Measurements from ENCODE around the gene SCGB2B2.
"Not testable (repeated sequence)": the region's sequence is repeated elsewhere in the genome, so short reads cannot be mapped to it uniquely, and the experiment has no call there.

Gene SCGB2B2

DNA sequence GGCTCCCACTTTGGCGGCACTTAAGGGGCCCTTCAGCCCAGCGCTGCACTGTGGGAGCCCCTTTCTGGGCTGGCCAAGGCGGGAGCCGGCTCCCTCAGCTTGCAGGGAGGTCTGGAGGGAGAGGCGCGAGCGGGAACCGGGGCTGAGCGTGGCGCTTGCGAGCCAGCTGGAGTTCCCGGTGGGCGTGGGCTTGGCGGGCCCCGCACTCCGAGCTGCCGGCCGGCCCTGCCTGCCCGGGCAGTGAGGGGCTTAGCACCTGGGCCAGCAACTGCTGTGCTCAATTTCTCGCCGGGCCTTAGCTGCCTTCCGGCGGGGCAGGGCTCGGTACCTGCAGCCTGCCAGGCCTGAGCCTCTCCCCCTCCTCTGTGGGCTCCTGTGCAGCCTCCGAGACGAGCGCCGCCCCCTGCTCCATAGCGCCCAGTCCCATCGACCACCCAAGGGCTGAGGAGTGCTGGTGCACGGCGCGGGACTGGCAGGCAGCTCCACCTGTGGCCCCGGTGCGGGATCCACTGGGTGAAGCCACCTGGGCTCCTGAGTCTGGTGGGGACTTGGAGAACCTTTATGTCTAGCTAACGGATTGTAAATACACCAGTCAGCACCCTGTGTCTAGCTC lies 8.8 kb downstream of the SCGB2B2 start:
- not testable (repeated sequence) for DNase-seq

- DNase-seq, result no peak
Measured at GRCh38 chr19:34667349-34668076, 9.4 kb downstream of the SCGB2B2 start.

DNA sequence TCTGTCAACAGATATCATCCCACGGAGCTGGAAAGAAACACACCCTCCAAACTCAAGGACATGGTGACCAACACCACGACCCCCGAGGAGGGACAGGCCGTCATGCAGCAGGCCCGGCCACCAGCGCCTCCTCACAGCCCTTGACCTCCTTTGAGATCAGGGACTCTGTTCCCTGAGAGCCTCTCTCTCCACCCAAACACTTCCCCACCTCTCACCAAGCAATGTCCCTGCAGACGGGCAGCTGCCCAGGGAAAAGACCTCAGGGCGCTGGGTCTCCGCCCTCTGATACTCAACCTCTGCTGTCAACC lies 10.0 kb downstream of the SCGB2B2 start:
- no peak for DNase-seq

GRCh38 chr19:34666200-34666957 lies 10.6 kb downstream of the SCGB2B2 start:
- DNase-seq, result no peak

DNA sequence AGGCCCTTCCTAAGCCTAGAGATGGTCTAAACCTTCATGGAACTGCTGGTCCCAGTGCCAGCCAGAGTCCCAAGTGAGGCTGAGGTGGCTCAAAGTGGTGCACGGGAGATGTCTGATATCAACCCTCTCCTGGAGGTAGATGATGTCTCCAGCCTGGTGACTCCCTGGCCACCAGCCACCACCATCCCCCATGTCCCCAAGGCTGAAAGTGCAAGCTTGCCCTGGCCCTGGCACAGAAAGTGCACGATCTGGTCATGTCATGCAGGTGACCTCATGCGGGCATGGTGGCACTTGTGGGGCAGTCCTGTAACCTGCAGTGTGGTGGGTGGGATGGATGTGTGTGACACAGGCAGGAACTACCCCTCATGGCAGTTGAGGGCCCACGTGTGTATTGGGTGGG lies 11.7 kb downstream of the SCGB2B2 start:
- not testable (repeated sequence) for DNase-seq

GRCh38 chr19:34664870-34665269 lies 12.1 kb downstream of the SCGB2B2 start:
- no peak for DNase-seq

- no peak for DNase-seq
Measured at GRCh38 chr19:34664168-34664567, 12.8 kb downstream of the SCGB2B2 start.

- DNase-seq, result no peak
Measured at GRCh38 chr19:34662919-34663318, 14.0 kb downstream of the SCGB2B2 start.

GRCh38 chr19:34661357-34661756 lies 15.6 kb downstream of the SCGB2B2 start:
- no peak for DNase-seq

GRCh38 chr19:34655651-34656050 lies 21.3 kb downstream of the SCGB2B2 start:
- DNase-seq, result no peak

GRCh38 chr19:34654796-34655195 lies 22.2 kb downstream of the SCGB2B2 start:
- no peak for DNase-seq

DNA sequence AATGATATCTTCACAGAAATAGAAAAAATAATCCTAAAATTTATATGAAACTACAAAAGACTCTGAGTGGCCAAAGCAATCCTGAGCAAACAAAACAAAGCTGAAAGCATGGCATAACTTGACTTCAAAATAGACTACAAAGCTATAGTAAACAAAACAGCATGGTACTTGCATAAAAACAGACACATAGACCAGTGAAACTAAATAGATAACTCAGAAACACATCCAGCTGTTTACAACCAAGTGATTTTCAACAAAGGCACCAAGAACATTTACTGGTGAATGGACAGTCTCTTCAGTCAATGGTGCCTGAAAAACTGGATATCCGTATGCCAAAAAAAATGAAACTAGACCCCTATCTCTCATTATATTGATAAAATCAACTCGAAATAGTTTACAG lies 25.2 kb downstream of the SCGB2B2 start:
- no peak for DNase-seq

DNA sequence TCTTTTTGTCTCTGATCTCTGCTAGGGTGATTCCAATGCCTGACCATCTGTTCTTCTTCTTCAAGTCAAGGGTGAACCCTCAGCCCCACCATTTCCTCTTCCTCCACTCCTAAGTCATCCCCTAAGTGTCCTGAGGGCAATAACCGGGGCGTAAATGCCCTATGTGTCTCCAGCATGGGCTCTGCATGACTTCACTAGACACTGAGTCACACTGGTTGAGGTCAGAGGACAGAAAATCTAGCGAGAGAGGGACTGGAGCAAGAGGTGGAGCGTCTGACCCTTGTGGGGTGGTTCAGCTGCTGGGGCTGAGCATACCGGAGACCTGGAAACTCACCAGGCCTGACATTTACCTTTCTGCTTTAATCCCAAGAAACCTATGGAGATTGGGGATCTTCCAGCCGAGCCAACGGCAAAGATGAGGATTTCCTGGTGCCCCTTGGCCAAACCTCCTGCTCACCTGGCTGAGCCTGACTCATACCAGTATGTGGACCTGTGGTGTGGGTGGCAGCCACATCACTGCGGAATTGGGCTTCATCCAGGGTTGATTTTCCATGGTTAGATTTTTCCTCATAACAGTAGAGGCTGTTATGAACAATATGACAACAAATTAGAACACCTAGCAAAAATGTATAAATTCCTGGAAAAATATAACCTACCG lies 26.9 kb downstream of the SCGB2B2 start:
- DNase-seq, result no peak

- no peak for DNase-seq
Measured at GRCh38 chr19:34645551-34645950, 31.4 kb downstream of the SCGB2B2 start.

- DNase-seq, result no peak
Measured at GRCh38 chr19:34644991-34645461, 31.9 kb downstream of the SCGB2B2 start.

- DNase-seq, result no peak
Measured at GRCh38 chr19:34642241-34642640, 34.7 kb downstream of the SCGB2B2 start.

DNA sequence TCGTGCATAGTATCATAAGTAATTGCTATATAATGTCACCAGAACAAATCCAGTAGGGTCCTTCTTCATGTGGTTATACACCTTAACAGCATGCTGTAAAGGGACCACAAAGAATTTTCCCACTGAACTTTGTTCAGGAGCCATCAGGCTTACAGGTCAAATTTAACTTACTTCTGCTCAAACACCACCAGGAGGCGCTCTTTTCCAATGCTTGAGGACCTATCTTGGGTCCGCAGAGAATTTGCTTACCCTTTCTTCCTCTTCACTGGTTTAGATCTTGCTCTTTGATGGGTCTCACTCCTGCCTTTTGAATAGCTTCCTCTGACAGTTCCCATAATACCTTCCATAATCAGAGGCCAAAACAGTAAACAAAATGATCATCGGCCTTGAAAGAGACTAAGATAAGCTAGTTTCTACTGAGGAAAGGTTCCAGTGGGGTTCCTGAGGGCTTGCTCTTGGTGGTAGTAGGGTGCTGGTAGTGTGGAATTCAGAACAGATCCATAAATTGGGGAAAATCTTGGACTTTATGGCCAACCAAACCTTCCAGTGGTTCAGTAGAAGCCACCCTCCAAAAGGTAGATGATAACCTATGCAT lies 37.4 kb downstream of the SCGB2B2 start:
- no peak for DNase-seq

GRCh38 chr19:34633802-34634201 lies 43.2 kb downstream of the SCGB2B2 start:
- DNase-seq, result no peak

Measured in islet precursor cell (in vitro differentiated cells).